Muscle of back (tissue), 11 donors: ENCODE results near the gene FAF1. TPM values are rescaled to one million over a fixed set of nuclear protein-coding genes. Genes with fewer than 3 reads are reported as not detected.
A peak's percentile ranks its signal among the peaks of the same experiment; 100 is the strongest.
"Not testable (repeated sequence)": the region's sequence is repeated elsewhere in the genome, so short reads cannot be mapped to it uniquely, and the experiment has no call there.

Experiments
- DNase-seq, 3 donors: peaks; one replicate each; pipeline versions ENCODE4 v3.0.0 to v3.0.0-alpha.2; 2013
- polyA plus RNA-seq, 10 donors: library from polyadenylated mRNA; unstranded; fragments of 120-200 nt; gene quantifications; one replicate each; pipeline ENCODE4 v1.2.1, GENCODE V29; 2013; ENCODE audit not compliant: insufficient read length in 10 of 10

The FAF1 gene
- polyA plus RNA-seq, 10 donors: 38.6 to 59.4 (median 46.2) TPM

- DNase-seq: peak in 1 of 3 donors; percentile 14
Observed at GRCh38 chr1:50967416-50968157, 7.5 kb upstream of the FAF1 start.

- no peak for DNase-seq
Observed at GRCh38 chr1:50966991-50967390, 6.9 kb upstream of the FAF1 start.

- DNase-seq: no peak
Observed at GRCh38 chr1:50964863-50965262, 4.8 kb upstream of the FAF1 start.

- peak in 1 of 3 donors; percentile 63 for DNase-seq
Observed at GRCh38 chr1:50959303-50959912, 659 bp downstream of the FAF1 start.

GRCh38 chr1:50955116-50955515 is 5.0 kb downstream of the FAF1 start:
- DNase-seq: no peak

- not testable (repeated sequence) for DNase-seq
Observed at GRCh38 chr1:50952566-50952965, 7.5 kb downstream of the FAF1 start.

- no peak for DNase-seq
Observed at GRCh38 chr1:50950396-50950795, 9.7 kb downstream of the FAF1 start.

- no peak for DNase-seq
Observed at GRCh38 chr1:50949286-50949982, 10.6 kb downstream of the FAF1 start.

GRCh38 chr1:50942334-50942733 is 17.7 kb downstream of the FAF1 start:
- DNase-seq: no peak

GRCh38 chr1:50940291-50940690 is 19.8 kb downstream of the FAF1 start:
- no peak for DNase-seq

GRCh38 chr1:50936321-50936720 is 23.7 kb downstream of the FAF1 start:
- no peak for DNase-seq

GRCh38 chr1:50935276-50935675 is 24.8 kb downstream of the FAF1 start:
- DNase-seq: not testable (repeated sequence)

- no peak for DNase-seq
Observed at GRCh38 chr1:50934838-50935237, 25.2 kb downstream of the FAF1 start.

- DNase-seq: not testable (repeated sequence)
Observed at GRCh38 chr1:50933770-50934169, 26.3 kb downstream of the FAF1 start.

GRCh38 chr1:50932043-50932442 is 28.0 kb downstream of the FAF1 start:
- DNase-seq: not testable (repeated sequence)

GRCh38 chr1:50930965-50931737 is 28.9 kb downstream of the FAF1 start:
- DNase-seq: no peak

- DNase-seq: no peak
Observed at GRCh38 chr1:50930193-50930592, 29.9 kb downstream of the FAF1 start.

- DNase-seq: peak; percentile 6 to 35 (median 7)
Observed at GRCh38 chr1:50929376-50929958, 30.6 kb downstream of the FAF1 start.

- no peak for DNase-seq
Observed at GRCh38 chr1:50923564-50923963, 36.5 kb downstream of the FAF1 start.

GRCh38 chr1:50921029-50921428 is 39.0 kb downstream of the FAF1 start:
- no peak for DNase-seq

GRCh38 chr1:50920409-50920808 is 39.7 kb downstream of the FAF1 start:
- DNase-seq: no peak
